GM12891 (cell line): ENCODE measurements around the gene TMEM151A. TPM values are rescaled to one million over a fixed set of nuclear protein-coding genes. Genes with fewer than 3 reads are reported as not detected.
"Not testable (repeated sequence)": the region's sequence is repeated elsewhere in the genome, so short reads cannot be mapped to it uniquely, and the experiment has no call there.

ENCODE experiments used
- DNase-seq: peaks from one replicate; pipeline ENCODE4 v3.0.0; 2011; ENCODE audit warnings: low spot score; ENCODE audit not compliant: insufficient read length
- FAIRE-seq: peaks from 2 replicates; lab custom pipeline; 2011; peaks lifted over from hg19 to GRCh38; lab: Jason Lieb, UNC
- PAX5 ChIP-seq: IDR thresholded peaks from 2 replicates; pipeline ENCODE4 v1.6.1; 2011; ENCODE audit warnings: low read length, moderate library complexity, mild to moderate bottlenecking; ENCODE audit not compliant: insufficient read depth, severe bottlenecking
- POLR2A ChIP-seq: IDR thresholded peaks from 2 replicates; pipeline ENCODE4 v1.6.1; 2011; ENCODE audit warnings: low read depth, low read length, control low read depth
- POLR2AphosphoS5 ChIP-seq: IDR thresholded peaks from 2 replicates; pipeline ENCODE4 v1.6.1; 2011; ENCODE audit warnings: low read depth, low read length, control low read depth
- POU2F2 ChIP-seq: IDR thresholded peaks from 2 replicates; pipeline ENCODE4 v1.6.1; 2011; ENCODE audit warnings: low read depth, mild to moderate bottlenecking, control low read depth, low read length, moderate library complexity
- SPI1 ChIP-seq: IDR thresholded peaks from 2 replicates; pipeline ENCODE4 v1.6.1; 2011; ENCODE audit warnings: low read depth, low read length, control low read depth
- TAF1 ChIP-seq: IDR thresholded peaks from 2 replicates; pipeline ENCODE4 v1.6.1; 2011; ENCODE audit warnings: low read depth, low read length, control low read depth
- polyA plus RNA-seq: library from polyadenylated mRNA; unstranded; fragments of >200 nt; gene quantifications from one replicate; pipeline ENCODE4 v1.2.1, GENCODE V29; 2012; ENCODE audit warnings: low read depth, missing spikeins, inconsistent platforms; ENCODE audit not compliant: missing spikeins

The TMEM151A gene
- 0.18 TPM for polyA plus RNA-seq

DNA sequence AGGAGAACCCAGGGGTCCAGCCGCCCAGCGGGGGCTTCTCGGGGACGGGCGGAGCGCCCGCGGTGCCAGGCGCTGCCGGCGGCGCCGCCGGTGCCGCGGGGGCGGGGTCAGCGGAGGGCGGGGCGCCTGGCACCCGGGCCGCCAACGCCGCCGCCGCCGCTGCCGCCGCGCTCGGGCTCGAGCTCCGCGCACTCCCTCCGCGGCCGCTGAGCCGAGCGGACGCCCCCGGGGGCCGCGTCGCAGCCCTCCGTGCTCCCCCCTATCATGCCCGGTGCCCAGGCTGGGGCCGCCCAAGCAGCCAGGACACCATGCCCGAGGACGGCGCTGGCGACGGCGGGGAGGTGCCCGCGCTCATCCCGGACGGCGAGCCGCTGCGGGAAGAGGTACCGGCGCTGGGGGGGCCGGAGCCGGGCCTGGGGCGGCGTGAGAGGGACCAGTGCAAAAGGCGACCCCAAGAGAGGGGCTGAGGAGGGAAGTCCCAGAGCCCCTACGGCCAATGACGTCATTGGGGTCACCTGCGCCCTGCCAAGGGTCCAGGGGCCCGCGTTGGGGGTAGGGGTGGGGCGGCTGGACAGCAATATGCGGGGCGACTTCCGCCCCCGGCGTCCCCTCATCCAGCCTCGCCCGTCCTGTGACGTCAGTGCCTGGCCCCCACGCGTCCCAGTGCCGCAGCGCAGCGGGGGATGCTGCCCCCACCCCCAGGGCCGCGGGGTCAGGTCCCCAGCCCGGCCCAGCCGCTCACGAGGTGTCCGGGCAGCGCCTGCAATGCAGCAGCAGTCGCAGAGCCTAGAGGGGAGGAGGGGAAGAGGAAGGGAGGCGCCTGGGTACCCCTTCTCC lies at the start of gene TMEM151A:
TMEM151A (plus strand) TSS at position 189 of the 837 bp plus-strand sequence; CDS start at position 309, 120 bp downstream.
- TF ChIP-seq POU2F2: no peak
- no peak for TF ChIP-seq PAX5
- no peak for TF ChIP-seq POLR2A
- no peak for TF ChIP-seq POLR2AphosphoS5
- no peak for TF ChIP-seq SPI1
- no peak for TF ChIP-seq TAF1
- FAIRE-seq: no peak
- DNase-seq: no peak

DNA sequence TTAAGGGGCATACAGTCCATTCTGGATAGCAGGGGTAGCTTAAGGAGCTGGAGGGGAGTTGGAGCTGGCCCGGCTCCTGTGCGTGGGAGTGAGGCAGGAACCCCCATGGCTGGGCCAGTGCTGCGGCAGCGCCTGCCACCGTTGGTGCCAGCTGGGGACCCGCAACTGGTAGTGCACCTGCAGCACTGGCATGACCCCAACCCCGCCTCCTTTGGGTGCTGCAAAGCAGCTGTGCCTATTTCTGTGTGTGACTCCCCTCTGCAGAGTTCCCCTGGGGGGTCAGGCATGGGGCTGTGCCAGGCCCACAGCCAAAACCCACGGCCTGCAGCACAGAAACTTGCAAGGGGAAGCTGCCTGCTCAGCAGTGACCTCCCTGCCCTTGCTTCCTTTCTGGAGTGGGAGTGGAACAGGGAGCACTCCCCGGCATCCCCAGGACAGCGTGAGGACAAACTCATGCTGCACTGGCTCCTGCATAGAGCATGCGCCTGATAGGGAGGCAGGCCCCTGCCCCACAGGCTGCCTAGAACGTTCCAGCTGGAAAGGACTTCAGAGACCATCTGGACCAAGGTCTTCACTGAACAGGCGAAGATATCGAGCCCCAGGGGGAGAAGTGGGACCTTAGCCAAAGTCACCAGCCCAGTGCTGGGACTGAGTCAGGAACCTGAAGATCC lies 49.5 kb upstream of the TMEM151A start:
- no peak for TF ChIP-seq SPI1
- TF ChIP-seq TAF1: no peak
- TF ChIP-seq PAX5: no peak
- FAIRE-seq: no peak
- no peak for DNase-seq

DNA sequence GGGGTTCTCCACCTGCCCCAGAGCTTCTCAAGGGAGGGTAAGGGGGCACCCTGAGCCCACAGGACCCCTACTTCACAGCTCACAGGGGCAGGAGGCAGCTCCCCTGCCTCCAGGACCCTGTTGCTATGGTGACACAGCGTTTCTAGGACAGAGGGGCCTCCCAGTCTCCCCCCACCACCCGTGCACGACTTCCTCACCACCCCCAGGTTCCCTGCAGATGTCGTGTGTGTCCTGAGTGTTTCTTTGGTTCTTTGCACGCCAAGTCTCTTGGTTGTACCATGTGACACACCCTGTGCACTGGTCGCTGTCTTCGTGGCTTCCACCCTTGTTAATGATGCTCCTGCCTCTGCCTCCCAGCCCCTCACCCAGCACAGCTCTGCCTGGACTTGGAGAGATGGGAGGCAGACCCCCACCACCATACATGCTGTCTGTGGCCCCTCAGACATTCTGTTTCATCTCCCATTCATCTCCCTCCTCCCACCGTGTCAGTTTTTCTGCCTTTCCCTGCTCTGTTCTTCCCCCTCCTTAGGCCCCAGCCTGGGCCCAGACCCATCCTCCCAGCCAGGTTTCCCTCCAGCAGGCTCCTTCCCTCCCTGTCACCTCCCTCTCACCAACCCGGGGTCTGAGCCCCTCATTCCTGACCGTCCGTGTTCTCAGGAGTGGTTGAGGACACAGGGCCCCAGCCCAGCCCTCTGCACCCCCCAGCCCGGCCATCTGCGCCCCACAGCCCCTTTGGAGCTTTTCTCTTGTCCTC lies 47.7 kb upstream of the TMEM151A start:
- DNase-seq: no peak
- TF ChIP-seq TAF1: no peak
- no peak for TF ChIP-seq PAX5
- TF ChIP-seq POLR2AphosphoS5: no peak
- TF ChIP-seq POU2F2: no peak
- peak; percentile 30; the same call in 1 of the 2 replicates for TF ChIP-seq SPI1
- TF ChIP-seq POLR2A: no peak
- FAIRE-seq: no peak

DNA sequence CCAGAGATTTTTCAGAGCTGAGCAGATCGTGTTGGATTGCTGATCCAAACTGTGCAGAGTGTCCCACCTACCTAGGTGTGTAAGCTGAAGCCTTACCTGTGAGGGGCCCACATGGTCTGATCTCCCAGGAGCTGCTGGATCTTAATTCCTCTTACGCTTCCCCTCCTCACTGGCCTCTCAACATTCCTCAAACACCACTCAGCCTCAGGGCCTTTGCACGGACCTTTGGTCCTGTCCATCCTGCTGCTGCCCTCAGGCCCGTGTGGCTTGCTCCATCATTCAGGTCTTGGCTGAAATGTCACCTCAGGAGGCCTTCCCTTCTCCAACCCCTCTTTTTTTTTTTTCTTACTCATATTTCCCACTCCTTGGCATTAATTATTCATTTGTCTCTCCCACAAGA lies 44.4 kb upstream of the TMEM151A start:
- TF ChIP-seq TAF1: no peak
- TF ChIP-seq POU2F2: no peak
- TF ChIP-seq POLR2A: no peak
- no peak for TF ChIP-seq POLR2AphosphoS5
- TF ChIP-seq SPI1: no peak
- TF ChIP-seq PAX5: no peak
- DNase-seq (no peak), FAIRE-seq (no peak)

DNA sequence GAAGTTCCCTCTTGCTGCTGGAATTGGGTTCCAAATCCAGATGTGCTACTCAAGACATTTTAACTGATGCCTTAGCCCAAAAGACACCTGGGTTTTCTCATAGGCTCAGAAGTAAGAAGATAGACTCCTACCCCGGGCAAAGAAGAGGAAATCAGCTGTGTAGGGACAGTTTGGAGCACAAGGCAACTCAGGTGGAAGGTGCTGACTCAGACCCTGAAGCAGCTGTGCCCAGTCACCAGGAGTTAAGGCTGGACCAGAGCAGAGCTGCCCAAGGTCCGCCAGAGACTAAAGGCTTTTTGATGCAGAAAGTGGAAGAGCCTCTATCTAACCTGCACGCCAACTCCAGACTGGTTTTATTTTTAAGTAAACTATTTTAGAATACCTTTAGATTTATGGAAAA lies 43.9 kb upstream of the TMEM151A start:
- TF ChIP-seq POU2F2 (no peak), TAF1 (no peak), PAX5 (no peak), SPI1 (no peak), POLR2AphosphoS5 (no peak), POLR2A (no peak)
- DNase-seq (no peak), FAIRE-seq (no peak)

DNA sequence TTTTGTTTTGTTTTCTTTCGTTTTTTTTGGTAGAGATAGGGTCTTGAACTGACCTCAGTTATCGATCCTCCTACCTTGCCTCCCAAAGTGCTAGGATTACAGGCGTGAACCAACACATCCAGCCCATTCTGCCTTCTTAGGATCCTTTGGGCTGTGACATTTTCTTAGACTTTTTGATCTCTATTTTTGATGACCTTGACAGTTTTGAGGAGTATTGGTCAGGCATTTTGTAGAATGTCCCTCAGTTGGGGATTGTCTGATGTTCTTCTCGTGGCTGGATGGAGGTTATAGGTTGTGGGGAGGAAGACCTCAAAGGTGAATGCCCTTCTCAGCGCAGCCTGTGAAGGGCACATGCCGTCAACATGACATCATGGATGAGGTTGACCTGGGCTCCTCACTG lies 42.8 kb upstream of the TMEM151A start:
- no peak for DNase-seq
- peak; percentile 41 for FAIRE-seq
- TF ChIP-seq SPI1: no peak
- no peak for TF ChIP-seq POLR2AphosphoS5
- TF ChIP-seq TAF1: no peak
- no peak for TF ChIP-seq PAX5
- no peak for TF ChIP-seq POLR2A
- TF ChIP-seq POU2F2: no peak

DNA sequence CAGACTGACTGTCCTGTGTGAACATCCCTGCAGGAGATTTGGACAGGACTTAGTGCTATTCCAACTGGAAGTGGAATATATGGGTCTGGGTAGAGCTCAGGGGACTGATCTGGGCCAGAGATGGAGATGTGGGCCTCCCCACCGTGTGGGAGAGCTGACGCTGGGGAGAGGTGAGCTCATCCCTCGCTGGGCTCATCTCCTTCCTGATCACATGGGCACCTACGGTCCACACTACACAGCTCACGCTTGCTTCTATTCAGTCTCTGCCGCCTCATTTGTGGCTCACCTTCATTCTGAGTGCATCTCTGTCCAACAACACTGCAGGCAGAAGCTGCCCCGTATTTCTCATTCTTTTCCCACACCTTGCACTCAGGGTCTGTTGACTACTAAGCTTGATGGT lies 39.9 kb upstream of the TMEM151A start:
- DNase-seq (no peak), FAIRE-seq (no peak)
- no peak; the same call in 1 of the 2 replicates for TF ChIP-seq POLR2AphosphoS5
- TF ChIP-seq POLR2A: peak; percentile 29; the same call in 1 of the 2 replicates
- no peak for TF ChIP-seq SPI1
- TF ChIP-seq PAX5: no peak

DNA sequence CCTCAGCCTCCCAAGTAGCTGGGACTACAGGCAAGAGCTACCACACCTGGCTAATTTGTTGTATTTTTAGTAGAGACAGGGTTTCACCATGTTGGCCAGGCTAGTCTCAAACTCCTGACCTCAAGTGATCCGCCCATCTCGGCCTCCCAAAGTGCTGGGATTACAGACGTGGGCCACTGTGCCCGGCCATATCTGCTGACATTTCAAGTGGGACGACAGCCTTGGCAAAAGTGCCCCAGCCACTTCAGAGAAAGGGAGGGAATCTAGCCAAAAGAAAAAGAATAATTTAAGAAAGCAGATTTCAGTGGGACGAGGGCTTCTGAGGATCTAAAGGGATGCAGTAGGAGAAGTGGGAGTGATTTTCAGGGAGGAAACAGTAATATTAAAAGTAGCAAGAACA lies 38.6 kb upstream of the TMEM151A start:
- DNase-seq, FAIRE-seq: not testable (repeated sequence)

DNA sequence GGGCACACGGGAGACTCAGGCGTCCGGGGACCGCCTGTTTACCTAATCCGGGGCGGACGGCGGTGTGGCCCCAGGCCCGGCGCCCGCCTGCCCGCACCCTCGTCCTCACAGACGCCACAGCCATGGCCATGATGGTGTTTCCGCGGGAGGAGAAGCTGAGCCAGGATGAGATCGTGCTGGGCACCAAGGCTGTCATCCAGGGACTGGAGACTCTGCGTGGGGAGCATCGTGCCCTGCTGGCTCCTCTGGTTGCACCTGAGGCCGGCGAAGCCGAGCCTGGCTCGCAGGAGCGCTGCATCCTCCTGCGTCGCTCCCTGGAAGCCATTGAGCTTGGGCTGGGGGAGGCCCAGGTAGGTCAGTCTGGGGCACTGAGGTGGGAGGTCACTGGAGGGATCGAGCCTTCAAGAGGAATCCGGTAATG lies 33.2 kb upstream of the TMEM151A start:
- no peak for TF ChIP-seq TAF1
- no peak for TF ChIP-seq POLR2AphosphoS5
- TF ChIP-seq SPI1: no peak
- TF ChIP-seq POU2F2: no peak
- TF ChIP-seq POLR2A: no peak
- TF ChIP-seq PAX5: no peak
- DNase-seq (no peak), FAIRE-seq (no peak)
